Ishikawa (cell line): ENCODE measurements around the gene NF2.

Source experiments
- CEBPB ChIP-seq: IDR thresholded peaks from 2 replicates; pipeline ENCODE4 v1.6.1; 2012
- CREB1 ChIP-seq: IDR thresholded peaks from 2 replicates; pipeline ENCODE4 v1.6.1; 2012; ENCODE audit warnings: low read depth
- EGR1 ChIP-seq: IDR thresholded peaks from 2 replicates; pipeline ENCODE4 v1.6.1; 2012
- EP300 ChIP-seq: IDR thresholded peaks from 2 replicates; pipeline ENCODE4 v1.6.1; 2012; ENCODE audit warnings: borderline replicate concordance
- FOXM1 ChIP-seq: IDR thresholded peaks from 2 replicates; pipeline ENCODE4 v1.6.1; 2012; ENCODE audit warnings: low read depth, borderline replicate concordance
- MAX ChIP-seq: IDR thresholded peaks from 2 replicates; pipeline ENCODE4 v1.6.1; 2012
- NFIC ChIP-seq: IDR thresholded peaks from 2 replicates; pipeline ENCODE4 v1.6.1; 2012
- RAD21 ChIP-seq: IDR thresholded peaks from 2 replicates; pipeline ENCODE4 v1.6.1; 2012; ENCODE audit warnings: low read depth
- REST ChIP-seq: IDR thresholded peaks from 2 replicates; pipeline ENCODE4 v1.6.1; 2012; ENCODE audit warnings: low read depth, mild to moderate bottlenecking
- TAF1 ChIP-seq: IDR thresholded peaks from 2 replicates; pipeline ENCODE4 v1.6.1; 2012; ENCODE audit warnings: low read depth, mild to moderate bottlenecking
- TCF12 ChIP-seq: IDR thresholded peaks from 2 replicates; pipeline ENCODE4 v1.6.1; 2012; ENCODE audit warnings: low read depth
- TEAD4 ChIP-seq: IDR thresholded peaks from 2 replicates; pipeline ENCODE4 v1.6.1; 2012
- YY1 ChIP-seq: IDR thresholded peaks from 2 replicates; pipeline ENCODE4 v1.6.1; 2012; ENCODE audit warnings: low read depth
- ZBTB7A ChIP-seq: IDR thresholded peaks from 2 replicates; pipeline ENCODE4 v1.6.1; 2012; ENCODE audit warnings: low read depth
- TF ChIP-seq, protein P1 (sequence below): IDR thresholded peaks from 2 replicates; pipeline ENCODE4 v1.6.1; 2012

The NF2 gene

DNA sequence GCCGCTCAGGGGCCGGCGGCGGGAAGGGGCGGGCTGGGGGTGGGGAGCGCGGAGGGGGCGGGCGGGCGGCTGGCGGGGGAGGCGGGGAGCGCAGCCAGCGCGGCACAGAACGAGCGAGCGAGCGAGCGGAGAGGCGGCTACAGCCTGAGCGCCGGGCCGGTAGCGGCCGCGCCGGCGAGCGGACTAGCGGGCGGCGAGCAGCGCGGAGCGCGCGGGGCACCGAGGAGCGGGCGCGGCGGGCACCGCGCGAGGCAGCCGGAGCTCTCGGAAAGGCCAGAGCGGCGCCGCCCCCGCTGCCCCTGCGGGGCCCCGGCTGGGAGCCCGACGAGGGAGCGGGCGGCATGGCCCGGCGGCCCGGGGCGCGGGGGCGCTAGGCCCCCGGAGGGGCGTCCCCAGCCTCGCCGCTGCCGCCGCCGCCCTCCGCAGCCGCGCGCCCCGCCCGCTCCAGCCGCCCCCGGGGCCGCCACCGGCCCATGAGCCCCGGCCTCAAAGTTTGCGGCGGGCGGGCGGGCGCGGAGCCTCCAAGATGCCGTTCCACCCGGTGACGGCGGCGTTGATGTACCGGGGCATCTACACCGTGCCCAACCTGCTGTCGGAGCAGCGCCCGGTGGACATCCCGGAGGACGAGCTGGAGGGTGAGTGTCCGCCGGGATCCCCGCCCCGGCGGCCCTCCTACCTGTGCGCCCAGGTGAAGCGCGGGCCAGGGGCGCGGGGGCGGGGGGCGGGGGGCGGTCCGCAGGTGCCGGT is 116.6 kb downstream of the NF2 start, which contains the start of gene CABP7:
Gene CABP7, plus strand, starts transcription at position 105 of the 747 bp plus-strand sequence. Its CDS starts 422 bp downstream, at position 527.
- no peak for TF ChIP-seq TEAD4
- TF ChIP-seq NFIC: no peak

DNA sequence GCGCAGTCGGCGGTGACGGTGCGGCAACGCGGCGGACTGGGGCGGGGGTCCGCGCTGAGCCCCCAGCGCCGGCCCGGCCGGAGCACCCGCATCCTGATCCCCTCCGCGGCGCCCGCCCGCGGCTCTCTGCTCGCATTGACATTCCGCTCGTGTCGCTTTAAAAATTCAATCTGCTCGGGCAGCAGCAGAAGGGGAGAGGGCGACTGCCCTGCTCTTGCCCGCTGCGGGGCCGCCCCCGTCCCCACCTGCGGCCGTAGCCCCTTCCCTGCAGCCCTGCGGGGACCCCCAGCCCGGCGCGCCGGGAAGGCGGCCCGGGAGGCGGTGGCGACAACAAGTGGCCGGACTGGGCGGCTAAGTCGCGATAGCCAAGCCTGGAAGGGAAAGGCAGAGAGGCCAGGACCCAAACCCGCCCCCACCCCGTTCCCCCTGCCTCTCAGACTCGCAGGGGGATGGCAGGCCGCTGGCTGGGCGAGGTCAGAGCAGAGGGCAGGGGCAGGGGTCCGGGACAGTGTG is 117.4 kb downstream of the NF2 start:
- TF ChIP-seq YY1 (no peak), ZBTB7A (0 out of 2 replicates have a peak, but pooled peaks have one; percentile 5)

DNA sequence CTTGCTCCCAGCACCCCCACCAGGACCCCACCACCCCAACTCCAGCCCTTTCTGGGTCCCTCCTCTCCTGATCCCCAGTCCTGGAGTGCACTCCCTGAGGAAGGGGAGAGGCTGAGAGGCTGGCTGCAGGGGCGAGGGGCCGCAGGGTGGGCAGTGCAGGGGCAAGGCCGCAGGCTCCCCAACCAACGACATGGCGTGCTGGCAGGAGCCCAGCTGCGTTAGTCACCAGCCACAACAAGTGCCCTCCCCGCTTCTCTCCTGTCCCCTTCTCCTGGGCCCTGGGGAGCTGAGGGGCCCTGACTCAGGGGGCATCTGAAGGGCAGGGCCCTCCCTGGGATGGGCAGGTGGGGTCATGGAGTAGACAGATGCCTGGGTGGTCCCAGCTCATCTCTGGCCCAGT is 118.7 kb downstream of the NF2 start:
- TF ChIP-seq FOXM1 (no peak), CREB1 (no peak), EP300 (no peak), YY1 (no peak), NFIC (no peak), ZBTB7A (no peak), MAX (no peak), TEAD4 (no peak), REST (no peak), RAD21 (no peak), TAF1 (no peak), CEBPB (no peak), TCF12 (no peak)
- TF ChIP-seq, protein P1, sequence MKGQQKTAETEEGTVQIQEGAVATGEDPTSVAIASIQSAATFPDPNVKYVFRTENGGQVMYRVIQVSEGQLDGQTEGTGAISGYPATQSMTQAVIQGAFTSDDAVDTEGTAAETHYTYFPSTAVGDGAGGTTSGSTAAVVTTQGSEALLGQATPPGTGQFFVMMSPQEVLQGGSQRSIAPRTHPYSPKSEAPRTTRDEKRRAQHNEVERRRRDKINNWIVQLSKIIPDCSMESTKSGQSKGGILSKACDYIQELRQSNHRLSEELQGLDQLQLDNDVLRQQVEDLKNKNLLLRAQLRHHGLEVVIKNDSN: no peak

DNA sequence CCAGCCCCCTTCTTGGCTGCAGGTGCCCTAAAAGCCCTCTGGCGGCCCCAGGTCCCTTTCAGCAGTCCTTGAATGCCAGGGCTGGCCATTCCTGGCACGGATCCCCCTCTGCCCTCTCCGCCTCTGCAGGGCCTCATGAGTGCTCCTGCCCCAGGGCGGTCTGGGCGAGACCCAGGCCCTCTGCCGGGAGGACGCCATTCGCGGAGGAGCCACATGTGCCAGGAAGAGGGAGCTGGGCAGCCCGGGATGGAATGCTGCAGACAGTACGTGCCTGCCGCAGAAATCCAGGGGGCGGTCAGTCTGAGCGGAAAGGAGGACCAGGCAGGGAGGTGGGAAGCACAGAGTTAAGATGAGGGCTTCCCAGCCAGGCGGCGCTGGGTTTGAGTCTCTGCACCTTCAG is 119.2 kb downstream of the NF2 start:
- TF ChIP-seq FOXM1 (no peak), EP300 (no peak), YY1 (no peak), NFIC (no peak), REST (no peak), MAX (no peak), TCF12 (no peak), TEAD4 (no peak), CREB1 (no peak), RAD21 (no peak), TAF1 (no peak), EGR1 (no peak)

GRCh38 chr22:29723766-29724165 is 120.3 kb downstream of the NF2 start:
- TF ChIP-seq CREB1 (no peak), NFIC (no peak), RAD21 (no peak), ZBTB7A (no peak), TAF1 (no peak)

- TF ChIP-seq TCF12 (no peak), ZBTB7A (no peak), FOXM1 (no peak), REST (no peak), CREB1 (no peak), CEBPB (no peak), MAX (no peak), NFIC (no peak), EGR1 (no peak), RAD21 (no peak), YY1 (no peak), TAF1 (no peak)
- TF ChIP-seq, protein P1: no peak
Measured at GRCh38 chr22:29724843-29725242, 121.4 kb downstream of the NF2 start.
